H9 (cell line): Measurements from ENCODE around the gene GPR137B. TPM values are rescaled to one million over a fixed set of nuclear protein-coding genes. Genes with fewer than 3 reads are reported as not detected.

Experiments
- DNase-seq: peaks from one replicate; pipeline ENCODE4 v3.0.0-alpha.2; 2017
- H2AFZ ChIP-seq: one replicate; pipeline ENCODE4 v1.6.1; 2013; ENCODE audit warnings: mild to moderate bottlenecking, low read length, control low read depth, moderate library complexity
- H2AK5ac ChIP-seq: 2 replicates; pipeline ENCODE4 v1.6.1; 2013; ENCODE audit warnings: low read length, control low read depth, mixed read lengths; ENCODE audit not compliant: insufficient read length
- H2BK120ac ChIP-seq: one replicate; pipeline ENCODE4 v1.6.1; 2013; ENCODE audit warnings: low read depth, mild to moderate bottlenecking, low read length, control low read depth, inconsistent platforms; ENCODE audit not compliant: poor library complexity, severe bottlenecking
- H2BK12ac ChIP-seq: 2 replicates; pipeline ENCODE4 v1.6.1; 2013; ENCODE audit warnings: low read length, control low read depth, mixed read lengths, low read depth; ENCODE audit not compliant: insufficient read length
- H2BK15ac ChIP-seq: 2 replicates; pipeline ENCODE4 v1.6.1; 2013; ENCODE audit warnings: low read depth, low read length, control low read depth
- H2BK20ac ChIP-seq: one replicate; pipeline ENCODE4 v1.6.1; 2013; ENCODE audit warnings: low read depth, mild to moderate bottlenecking, low read length, control low read depth, inconsistent platforms; ENCODE audit not compliant: poor library complexity, severe bottlenecking
- H2BK5ac ChIP-seq: 2 replicates; pipeline ENCODE4 v1.6.1; 2013; ENCODE audit warnings: low read length, control low read depth, mixed read lengths; ENCODE audit not compliant: insufficient read length
- H3K14ac ChIP-seq: 2 replicates; pipeline ENCODE4 v1.6.1; 2013; ENCODE audit warnings: low read length, control low read depth; ENCODE audit not compliant: insufficient read depth
- H3K18ac ChIP-seq: 2 replicates; pipeline ENCODE4 v1.6.1; 2013; ENCODE audit warnings: low read depth, mild to moderate bottlenecking, mixed read lengths, low read length, control low read depth; ENCODE audit not compliant: insufficient read length
- H3K23ac ChIP-seq: 2 replicates; pipeline ENCODE4 v1.6.1; 2013; ENCODE audit warnings: low read length, control low read depth, mixed read lengths, low read depth; ENCODE audit not compliant: insufficient read length
- H3K23me2 ChIP-seq: 2 replicates; pipeline ENCODE4 v1.6.1; 2013; ENCODE audit warnings: low read depth, mild to moderate bottlenecking, mixed read lengths, low read length, control low read depth; ENCODE audit not compliant: insufficient read length, poor library complexity, severe bottlenecking
- H3K27ac ChIP-seq: 2 replicates; pipeline ENCODE4 v1.5.1; 2013; ENCODE audit warnings: low read length, control low read depth, mixed read lengths, low read depth; ENCODE audit not compliant: insufficient read length
- H3K27me3 ChIP-seq: 2 replicates; pipeline ENCODE4 v1.6.1; 2013; ENCODE audit warnings: low read length, control low read depth, inconsistent platforms; ENCODE audit not compliant: insufficient read depth
- H3K4ac ChIP-seq: 2 replicates; pipeline ENCODE4 v1.6.1; 2013; ENCODE audit warnings: low read depth, mild to moderate bottlenecking, control low read depth, inconsistent platforms, low read length, moderate library complexity
- H3K4me1 ChIP-seq: 2 replicates; pipeline ENCODE4 v1.6.1; 2013; ENCODE audit warnings: low read length, control low read depth, inconsistent platforms; ENCODE audit not compliant: insufficient read depth
- H3K4me2 ChIP-seq: 2 replicates; pipeline ENCODE4 v1.6.1; 2013; ENCODE audit warnings: low read length, control low read depth, mixed read lengths; ENCODE audit not compliant: insufficient read length, insufficient read depth
- H3K56ac ChIP-seq: 2 replicates; pipeline ENCODE4 v1.6.1; 2013; ENCODE audit warnings: low read depth, mild to moderate bottlenecking, mixed read lengths, low read length, control low read depth; ENCODE audit not compliant: insufficient read length
- H3K79me1 ChIP-seq: 2 replicates; pipeline ENCODE4 v1.6.1; 2013; ENCODE audit warnings: low read depth, mild to moderate bottlenecking, moderate library complexity, low read length, control low read depth, inconsistent platforms; ENCODE audit not compliant: insufficient read depth, poor library complexity, severe bottlenecking
- H3K79me2 ChIP-seq: 2 replicates; pipeline ENCODE4 v1.6.1; 2013; ENCODE audit warnings: low read length, control low read depth, inconsistent platforms; ENCODE audit not compliant: insufficient read depth
- H3K9ac ChIP-seq: 2 replicates; pipeline ENCODE4 v1.6.1; 2013; ENCODE audit warnings: low read length, control low read depth, mixed read lengths; ENCODE audit not compliant: insufficient read length; ENCODE audit errors: extremely low read depth
- H3K9me3 ChIP-seq: one replicate; pipeline ENCODE4 v1.6.1; 2013; ENCODE audit warnings: low read depth, low read length, inconsistent platforms; ENCODE audit not compliant: control insufficient read depth
- H3T11ph ChIP-seq: one replicate; pipeline ENCODE4 v1.6.1; 2013; ENCODE audit warnings: mild to moderate bottlenecking, low read length, control low read depth, inconsistent platforms
- H4K20me1 ChIP-seq: one replicate; pipeline ENCODE4 v1.6.1; 2013; ENCODE audit not compliant: control insufficient read depth, insufficient read length, insufficient read depth
- H4K5ac ChIP-seq: 2 replicates; pipeline ENCODE4 v1.6.1; 2013; ENCODE audit warnings: low read depth, mild to moderate bottlenecking, mixed read lengths, low read length, control low read depth; ENCODE audit not compliant: insufficient read length
- H4K8ac ChIP-seq: replicated peaks from 2 replicates; pipeline ENCODE4 v1.6.1; 2013; ENCODE audit warnings: low read length, control low read depth, mixed read lengths, low read depth; ENCODE audit not compliant: insufficient read length
- H4K91ac ChIP-seq: 2 replicates; pipeline ENCODE4 v1.6.1; 2013; ENCODE audit warnings: low read depth, mild to moderate bottlenecking, moderate library complexity, mixed read lengths, low read length, control low read depth; ENCODE audit not compliant: insufficient read length
- H3K27ac Mint-ChIP-seq, 3 experiments: 2 replicates in 2 of 3; 3 replicates in 1 of 3; pipeline ENCODE4 v1.8.0; 2020 to 2021; ENCODE audit warnings: mixed read lengths in 3 of 3, mild to moderate bottlenecking in 1 of 3, moderate library complexity in 1 of 3
- H3K27me3 Mint-ChIP-seq: 2 replicates; pipeline ENCODE4 v1.8.0; 2021; ENCODE audit warnings: low read depth, mild to moderate bottlenecking, moderate library complexity, mixed read lengths
- H3K36me3 Mint-ChIP-seq, 3 experiments: 2 replicates in 2 of 3; 3 replicates in 1 of 3; pipeline ENCODE4 v1.8.0; 2020 to 2021; ENCODE audit warnings: low read depth in 3 of 3, mixed read lengths in 3 of 3; ENCODE audit not compliant: insufficient read depth in 1 of 3
- H3K4me1 Mint-ChIP-seq, 2 experiments: 2 replicates each; pipeline ENCODE4 v1.8.0; 2020; ENCODE audit warnings: mixed read lengths in 2 of 2
- H3K4me3 Mint-ChIP-seq, 2 experiments: 2 replicates in 1 of 2; 3 replicates in 1 of 2; pipeline ENCODE4 v1.8.0; 2020 to 2021; ENCODE audit warnings: mild to moderate bottlenecking in 2 of 2, mixed read lengths in 2 of 2, moderate library complexity in 1 of 2
- H3K9me3 Mint-ChIP-seq, 2 experiments: 2 replicates in 1 of 2; 3 replicates in 1 of 2; pipeline ENCODE4 v1.8.0; 2020; ENCODE audit warnings: mild to moderate bottlenecking in 2 of 2, mixed read lengths in 2 of 2, moderate library complexity in 1 of 2
- CTCF ChIP-seq: fragments of 200-600 bp; sonication (generic); conservative IDR thresholded peaks from 3 replicates; pipeline ENCODE4 v1.8.0; 2021; ENCODE audit warnings: antibody characterized with exemption, mild to moderate bottlenecking
- WGBS: extraction: QIAGEN DNeasy Blood & Tissue Kit; methylation state at CpG from one replicate; pipeline ENCODE4 v1.1.7; 2013; ENCODE audit warnings: missing lambda C conversion rate, low lambda C conversion rate, mixed read lengths; ENCODE audit not compliant: insufficient read length; ENCODE audit errors: extremely low coverage; 5-methylcytosine and 5-hydroxymethylcytosine counted together
- total RNA-seq: library from RNA; stranded (reverse); gene quantifications from 2 replicates; pipeline ENCODE4 v1.2.1, GENCODE V29; 2021

Gene GPR137B
- total RNA-seq, 1 experiment from 2014 or later, result 5.9 TPM

- Histone ChIP-seq H2BK12ac (no peak overlapping the region), H4K5ac (no peak overlapping the region), H3K23me2 (no peaks in the 10 kb centered on the region), H3K4ac (no peak overlapping the region), H4K8ac (no peak overlapping the region), H3K79me2 (no peaks in the 10 kb centered on the region), H3K23ac (no peak overlapping the region), H3K4me2 (no peak overlapping the region), H3K56ac (no peak overlapping the region), H3K79me1 (no peaks in the 10 kb centered on the region), H3K18ac (no peak overlapping the region), H2BK120ac (no peak overlapping the region), H2AFZ (no peak overlapping the region), H3K27me3 (no peaks in the 10 kb centered on the region), H3K14ac (no peak overlapping the region), H2BK15ac (no peak overlapping the region), H3K4me1 (no peaks in the 10 kb centered on the region), H2AK5ac (no peak overlapping the region), H3T11ph (no peak overlapping the region), H4K91ac (no peak overlapping the region), H2BK5ac (no peak overlapping the region), H3K27ac (no peak overlapping the region), H3K9ac (no peak overlapping the region), H3K9me3 (no peaks in the 10 kb centered on the region), H2BK20ac (no peak overlapping the region), H4K20me1 (no peaks in the 10 kb centered on the region)
- Mint-ChIP-seq H3K36me3 (peaks cover 11 to 22% (median 13%) of the 10 kb centered on the region in 3 experiments), H3K27ac (peak overlapping the region in 2 of 3 experiments; percentile 29 to 60; a peak in 1 of 7 replicates), H3K4me1 (peaks cover 10 to 13% of the 10 kb centered on the region in 2 experiments), H3K4me3 (no peak overlapping the region), H3K9me3 (peaks cover 13 to 14% of the 10 kb centered on the region in 2 experiments; a peak in 4 of 5 replicates), H3K27me3 (no peaks in the 10 kb centered on the region; the same call in 1 of the 2 replicates)
- no peak for DNase-seq
- TF ChIP-seq CTCF, result no peak
- WGBS, result no CpG with 5 or more reads among the region's 5 CpGs
Measured at GRCh38 chr1:236207121-236207520, 64.8 kb downstream of the GPR137B start.
